ENCODE data around the gene OXER1. TPM values are rescaled to one million over a fixed set of nuclear protein-coding genes. Genes with fewer than 3 reads are reported as not detected.

OXER1 gene
- total RNA-seq, 3 donors from 2014 or later, result 1.6 to 8.9 (median 2.4) TPM

DNA sequence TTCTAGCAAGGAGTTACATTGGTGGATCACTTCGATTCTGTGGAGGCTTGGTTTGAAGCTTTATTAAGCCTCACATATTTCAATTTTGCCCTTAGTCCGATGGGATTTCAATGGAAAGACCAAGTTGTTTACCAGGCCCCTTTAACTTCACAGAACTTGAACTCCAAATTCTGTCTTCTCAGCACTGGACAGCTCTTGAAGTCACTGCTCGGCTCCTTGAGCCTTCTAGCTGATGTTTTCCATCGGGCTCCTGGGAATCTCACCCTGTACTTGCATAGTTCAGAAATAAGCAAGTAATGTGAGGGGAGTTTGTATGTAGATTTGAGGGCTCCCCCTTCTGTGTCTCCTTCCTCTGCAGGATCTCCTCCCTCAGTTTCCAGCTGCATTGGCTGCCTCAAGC lies 15.1 kb downstream of the OXER1 start:
- H3K36me3 ChIP-seq (ENCODE audit: low read depth), result no peaks in the 10 kb centered on the region

GRCh38 chr2:42747422-42747821 lies 16.5 kb downstream of the OXER1 start:
- Histone ChIP-seq H3K9me3 (no peaks in the 10 kb centered on the region), H3K4me1 (ENCODE audit: low read depth) (no peaks in the 10 kb centered on the region), H3K36me3 (ENCODE audit: low read depth) (no peaks in the 10 kb centered on the region), H3K4me3 (no peak overlapping the region)
- no peak for ATAC-seq
- no peak for DNase-seq
- intact Hi-C loops (cut with DNase I, micrococcal nuclease), result no loop called here
- TF ChIP-seq, protein P1, sequence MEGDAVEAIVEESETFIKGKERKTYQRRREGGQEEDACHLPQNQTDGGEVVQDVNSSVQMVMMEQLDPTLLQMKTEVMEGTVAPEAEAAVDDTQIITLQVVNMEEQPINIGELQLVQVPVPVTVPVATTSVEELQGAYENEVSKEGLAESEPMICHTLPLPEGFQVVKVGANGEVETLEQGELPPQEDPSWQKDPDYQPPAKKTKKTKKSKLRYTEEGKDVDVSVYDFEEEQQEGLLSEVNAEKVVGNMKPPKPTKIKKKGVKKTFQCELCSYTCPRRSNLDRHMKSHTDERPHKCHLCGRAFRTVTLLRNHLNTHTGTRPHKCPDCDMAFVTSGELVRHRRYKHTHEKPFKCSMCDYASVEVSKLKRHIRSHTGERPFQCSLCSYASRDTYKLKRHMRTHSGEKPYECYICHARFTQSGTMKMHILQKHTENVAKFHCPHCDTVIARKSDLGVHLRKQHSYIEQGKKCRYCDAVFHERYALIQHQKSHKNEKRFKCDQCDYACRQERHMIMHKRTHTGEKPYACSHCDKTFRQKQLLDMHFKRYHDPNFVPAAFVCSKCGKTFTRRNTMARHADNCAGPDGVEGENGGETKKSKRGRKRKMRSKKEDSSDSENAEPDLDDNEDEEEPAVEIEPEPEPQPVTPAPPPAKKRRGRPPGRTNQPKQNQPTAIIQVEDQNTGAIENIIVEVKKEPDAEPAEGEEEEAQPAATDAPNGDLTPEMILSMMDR (IDR thresholded peaks at IDR 0.05), result no peak

More for the DNA sequence above, 15.1 kb downstream of the OXER1 start:
- no peak overlapping the region for H3K4me3 ChIP-seq
- no peaks in the 10 kb centered on the region for H3K9me3 ChIP-seq
- TF ChIP-seq, protein P1 (IDR thresholded peaks at IDR 0.05), result no peak
- no peaks in the 10 kb centered on the region for H3K4me1 ChIP-seq (ENCODE audit: low read depth)
- ATAC-seq (no peak), DNase-seq (no peak)
- intact Hi-C loops (cut with DNase I, micrococcal nuclease), result no loop called here

DNA sequence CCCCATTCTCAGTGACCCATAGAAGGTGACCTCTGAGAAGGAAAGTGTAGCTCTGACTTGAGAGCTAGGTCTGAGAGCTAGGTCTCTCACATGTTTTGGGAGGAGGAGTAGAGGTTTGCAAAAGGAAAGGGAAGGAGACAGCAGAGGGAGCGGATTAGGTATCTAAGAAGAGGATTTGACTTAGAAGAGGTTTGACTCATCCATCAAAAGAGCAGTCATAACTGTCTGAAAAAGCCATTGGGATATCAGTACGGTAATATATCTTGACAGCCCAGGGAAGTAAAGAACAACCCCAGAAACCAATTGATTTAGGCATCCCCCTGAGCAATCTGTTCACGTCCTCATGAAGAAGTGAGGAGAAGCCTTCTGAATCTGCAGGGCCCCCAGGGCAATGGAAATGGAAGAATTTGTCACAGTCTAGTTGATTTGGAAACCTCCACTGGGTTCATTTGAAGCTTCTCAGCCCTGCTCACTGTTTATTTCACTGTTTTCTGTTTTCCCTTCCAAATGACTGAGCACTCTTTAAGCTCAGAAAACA lies 19.3 kb downstream of the OXER1 start:
- Histone ChIP-seq H3K4me3 (no peak overlapping the region), H3K9me3 (peaks cover under 1% of the 10 kb centered on the region), H3K4me1 (ENCODE audit: low read depth) (no peaks in the 10 kb centered on the region), H3K36me3 (ENCODE audit: low read depth) (no peaks in the 10 kb centered on the region)
- no peak for ATAC-seq
- TF ChIP-seq, protein P1 (IDR thresholded peaks at IDR 0.05), result no peak
- DNase-seq, result no peak
- intact Hi-C loops (cut with DNase I, micrococcal nuclease), result no loop called here

DNA sequence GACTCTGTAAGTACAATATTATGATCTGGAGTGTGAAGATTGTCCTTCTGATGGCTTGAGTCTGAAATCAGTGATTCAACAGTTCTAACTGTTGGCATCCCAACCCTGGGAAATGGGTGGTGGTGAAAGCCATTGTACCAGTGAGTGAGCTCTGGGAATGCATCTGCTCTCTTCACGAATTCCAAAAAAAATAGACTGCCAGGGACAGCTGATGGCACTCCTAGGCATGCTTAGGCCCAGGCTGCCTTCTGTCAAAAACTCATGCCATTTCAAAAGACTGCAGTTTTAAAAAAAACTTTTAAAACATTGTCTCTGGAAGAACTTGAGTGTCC lies 20.3 kb downstream of the OXER1 start:
- ATAC-seq, result no peak
- intact Hi-C loops (cut with DNase I, micrococcal nuclease), result no loop called here
- no peaks in the 10 kb centered on the region for H3K36me3 ChIP-seq (ENCODE audit: low read depth)

DNA sequence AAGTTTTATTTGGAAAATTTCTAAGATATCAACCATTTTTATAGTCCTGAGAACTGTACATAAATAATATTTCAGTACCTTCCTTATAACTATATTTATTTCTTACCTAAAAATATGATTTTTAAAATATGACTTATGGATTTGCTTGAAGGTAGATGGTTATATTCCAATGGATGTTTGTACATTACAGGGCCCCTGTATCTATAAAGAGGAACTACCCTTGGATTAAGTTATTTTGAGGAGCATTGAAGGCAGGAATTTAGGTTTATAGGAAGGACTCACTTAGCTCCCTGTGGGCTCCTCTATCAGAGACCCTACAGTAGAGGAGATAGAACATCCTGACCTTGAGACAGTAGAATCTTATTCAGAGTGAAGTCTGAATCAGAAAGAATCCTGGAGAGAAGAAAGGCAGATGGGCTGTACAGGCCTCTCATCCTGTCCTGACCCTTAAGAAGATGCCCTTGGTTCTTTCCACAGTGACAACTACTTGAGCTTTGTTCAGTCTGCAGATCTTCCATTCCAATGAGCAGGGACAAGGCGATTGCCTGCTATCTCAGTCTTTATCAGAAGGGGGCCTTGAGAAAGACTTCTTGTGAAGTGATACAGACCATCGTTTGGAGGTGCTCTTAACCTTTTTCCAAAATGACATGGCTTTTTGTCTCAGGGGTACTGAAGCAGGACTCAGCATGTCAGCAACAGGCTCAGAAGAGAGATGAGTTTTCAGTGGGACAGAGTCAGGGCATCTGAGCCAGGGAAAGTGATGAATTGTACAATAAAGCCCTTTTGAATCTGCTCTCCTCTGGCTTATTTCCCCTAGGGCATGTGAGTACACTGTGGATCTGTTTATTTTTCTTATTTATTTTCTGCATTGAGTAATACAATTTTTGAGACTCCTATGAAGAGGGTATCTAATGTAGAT lies 20.9 kb downstream of the OXER1 start:
- Histone ChIP-seq H3K4me3 (no peak overlapping the region), H3K36me3 (ENCODE audit: low read depth) (no peaks in the 10 kb centered on the region), H3K9me3 (peaks cover 6% of the 10 kb centered on the region), H3K4me1 (ENCODE audit: low read depth) (no peaks in the 10 kb centered on the region)
- DNase-seq (no peak), ATAC-seq (no peak)
- TF ChIP-seq, protein P1 (IDR thresholded peaks at IDR 0.05), result no peak
- intact Hi-C loops (cut with DNase I, micrococcal nuclease), result no loop called here

More for the DNA sequence above, 20.3 kb downstream of the OXER1 start:
- TF ChIP-seq, protein P1 (IDR thresholded peaks at IDR 0.05), result no peak
- no peak for DNase-seq
- peaks cover 6% of the 10 kb centered on the region for H3K9me3 ChIP-seq
- no peaks in the 10 kb centered on the region for H3K4me1 ChIP-seq (ENCODE audit: low read depth)
- H3K4me3 ChIP-seq, result no peak overlapping the region

Data from mucosa of descending colon (tissue), 3 donors.